Measurements from ENCODE around the gene UBA1.

Gene UBA1

GRCh38 chrX:47245156-47245555 is 51.5 kb downstream of the UBA1 start:
- no peak overlapping the region for H2AFZ ChIP-seq (ENCODE audit: low read depth, low read length)
- H4K20me1 ChIP-seq (ENCODE audit: insufficient read depth, low read length) = 0 out of 2 replicates have a peak, but pooled peaks cover 8% of the 10 kb centered on the region

DNA sequence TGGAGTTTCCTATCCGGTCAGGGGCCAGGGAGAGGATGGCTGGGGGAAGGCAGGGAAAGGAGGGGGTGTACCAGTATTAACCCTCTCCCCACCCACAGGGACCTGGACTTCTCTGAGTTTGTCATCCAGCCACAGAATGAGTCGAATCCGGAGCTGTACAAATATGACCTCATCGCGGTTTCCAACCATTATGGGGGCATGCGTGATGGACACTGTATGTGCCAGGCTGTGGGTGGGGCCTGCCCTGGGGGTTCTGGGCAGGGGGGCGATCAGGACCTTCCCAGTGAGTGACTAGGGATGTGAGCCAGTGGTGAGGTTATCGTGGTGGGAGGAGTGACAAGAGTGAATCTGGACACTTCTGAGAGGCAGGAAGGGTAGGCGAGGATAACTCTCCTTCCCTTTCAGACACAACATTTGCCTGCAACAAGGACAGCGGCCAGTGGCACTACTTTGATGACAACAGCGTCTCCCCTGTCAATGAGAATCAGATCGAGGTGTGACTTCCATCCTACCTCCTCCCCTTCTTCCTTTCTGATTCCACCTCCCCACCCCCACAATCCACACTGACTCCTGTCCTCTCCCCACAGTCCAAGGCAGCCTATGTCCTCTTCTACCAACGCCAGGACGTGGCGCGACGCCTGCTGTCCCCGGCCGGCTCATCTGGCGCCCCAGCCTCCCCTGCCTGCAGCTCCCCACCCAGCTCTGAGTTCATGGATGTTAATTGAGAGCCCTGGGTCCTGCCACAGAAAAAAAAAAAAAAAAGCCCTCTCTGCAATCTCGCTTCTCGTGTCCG is 53.8 kb downstream of the UBA1 start:
- Histone ChIP-seq H3K4me2 (ENCODE audit: insufficient read depth, low read length) (no peak overlapping the region), H3K9me3 (ENCODE audit: insufficient read depth, low read length, severe bottlenecking) (no peaks in the 10 kb centered on the region), H2AFZ (ENCODE audit: low read depth, low read length) (no peak overlapping the region), H3K79me2 (ENCODE audit: insufficient read depth, low read length) (no peaks in the 10 kb centered on the region), H3K4me1 (ENCODE audit: insufficient read depth, low read length) (no peaks in the 10 kb centered on the region), H3K27ac (ENCODE audit: low read length) (no peak overlapping the region), H3K36me3 (ENCODE audit: insufficient read depth, low read length) (peaks cover 55% of the 10 kb centered on the region), H3K27me3 (ENCODE audit: insufficient read depth, low read length, poor library complexity) (no peaks in the 10 kb centered on the region), H3K9ac (ENCODE audit: low read depth, low read length) (no peak overlapping the region), H4K20me1 (ENCODE audit: insufficient read depth, low read length) (no peaks in the 10 kb centered on the region), H3K4me3 (ENCODE audit: low read depth in 1 of 2, low read length in 2 of 2) (no peak overlapping the region)
- TF ChIP-seq EZH2 (IDR thresholded peaks at IDR 0.05; ENCODE audit: borderline replicate concordance, low read depth, low read length, severe bottlenecking) (no peak), CTCF (IDR thresholded peaks at IDR 0.05; ENCODE audit: borderline replicate concordance, extremely low read depth, low read length, poor library complexity, severe bottlenecking) (no peak)
- DNase-seq (no peak), ATAC-seq (ENCODE audit: insufficient read depth, low read depth) (no peak)

More at GRCh38 chrX:47245156-47245555, 51.5 kb downstream of the UBA1 start:
- Histone ChIP-seq H3K4me3 (ENCODE audit: low read depth in 1 of 2, low read length in 2 of 2) (no peak overlapping the region), H3K9ac (ENCODE audit: low read depth, low read length) (no peak overlapping the region), H3K36me3 (ENCODE audit: insufficient read depth, low read length) (peaks cover 78% of the 10 kb centered on the region), H3K9me3 (ENCODE audit: insufficient read depth, low read length, severe bottlenecking) (no peaks in the 10 kb centered on the region), H3K27me3 (ENCODE audit: insufficient read depth, low read length, poor library complexity) (no peaks in the 10 kb centered on the region), H3K79me2 (ENCODE audit: insufficient read depth, low read length) (no peaks in the 10 kb centered on the region), H3K4me1 (ENCODE audit: insufficient read depth, low read length) (no peaks in the 10 kb centered on the region), H3K27ac (ENCODE audit: low read length) (no peak overlapping the region), H3K4me2 (ENCODE audit: insufficient read depth, low read length) (no peak overlapping the region)
- no peak for ATAC-seq (ENCODE audit: insufficient read depth, low read depth)
- no peak for DNase-seq
- TF ChIP-seq CTCF (IDR thresholded peaks at IDR 0.05; ENCODE audit: borderline replicate concordance, extremely low read depth, low read length, poor library complexity, severe bottlenecking) = no peak
- no peak for TF ChIP-seq EZH2 (IDR thresholded peaks at IDR 0.05; ENCODE audit: borderline replicate concordance, low read depth, low read length, severe bottlenecking)

DNA sequence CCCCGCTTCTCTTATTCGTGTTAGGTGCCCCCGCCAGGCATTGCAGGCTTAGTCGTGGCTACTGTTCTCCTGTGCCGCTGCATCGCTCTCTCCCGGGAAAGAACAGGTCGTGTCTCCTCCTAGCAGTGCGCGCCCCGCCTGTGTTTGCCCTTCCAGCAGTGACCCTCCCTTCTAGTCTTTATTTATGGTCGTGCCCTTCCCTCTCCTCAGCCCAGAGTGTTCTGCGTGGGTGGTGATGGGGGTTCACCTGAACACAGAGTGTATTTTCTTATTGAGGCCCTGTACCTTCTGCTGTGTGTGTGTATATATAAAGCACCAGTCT is 54.3 kb downstream of the UBA1 start:
- H2AFZ ChIP-seq (ENCODE audit: low read depth, low read length) = no peak overlapping the region
- TF ChIP-seq CTCF (IDR thresholded peaks at IDR 0.05; ENCODE audit: borderline replicate concordance, extremely low read depth, low read length, poor library complexity, severe bottlenecking) = no peak
- TF ChIP-seq EZH2 (IDR thresholded peaks at IDR 0.05; ENCODE audit: borderline replicate concordance, low read depth, low read length, severe bottlenecking) = no peak
- H3K4me1 ChIP-seq (ENCODE audit: insufficient read depth, low read length) = no peaks in the 10 kb centered on the region
- no peak overlapping the region for H3K9ac ChIP-seq (ENCODE audit: low read depth, low read length)
- no peak overlapping the region for H3K27ac ChIP-seq (ENCODE audit: low read length)
- peak; percentile 20; the same call in 1 of the 3 replicates for ATAC-seq (ENCODE audit: insufficient read depth, low read depth)
- H3K9me3 ChIP-seq (ENCODE audit: insufficient read depth, low read length, severe bottlenecking) = no peaks in the 10 kb centered on the region
- peaks cover 51% of the 10 kb centered on the region for H3K36me3 ChIP-seq (ENCODE audit: insufficient read depth, low read length)
- no peaks in the 10 kb centered on the region for H4K20me1 ChIP-seq (ENCODE audit: insufficient read depth, low read length)
- no peak overlapping the region for H3K4me3 ChIP-seq (ENCODE audit: low read depth in 1 of 2, low read length in 2 of 2)
- H3K27me3 ChIP-seq (ENCODE audit: insufficient read depth, low read length, poor library complexity) = no peaks in the 10 kb centered on the region
- no peak overlapping the region for H3K4me2 ChIP-seq (ENCODE audit: insufficient read depth, low read length)
- DNase-seq = no peak
- no peaks in the 10 kb centered on the region for H3K79me2 ChIP-seq (ENCODE audit: insufficient read depth, low read length)

All from DND-41 (cell line).